ENCODE results near the gene ELOVL7. TPM values are rescaled to one million over a fixed set of nuclear protein-coding genes. Genes with fewer than 3 reads are reported as not detected.
"Not testable (repeated sequence)": the region's sequence is repeated elsewhere in the genome, so short reads cannot be mapped to it uniquely, and the experiment has no call there.

Gene ELOVL7
- total RNA-seq (2.6 TPM), polyA plus RNA-seq (3.3 TPM)

GRCh38 chr5:60843936-60844905, at the start of gene ELOVL7:
Gene ELOVL7, minus strand, starts transcription at chr5:60844269. Its CDS starts 56,872 bp downstream, at chr5:60787397.
- no peaks in the 10 kb centered on the region for H3K4me1 ChIP-seq (ENCODE audit: insufficient read depth)
- H3K27ac ChIP-seq (ENCODE audit: low read depth) = no peak within 1 kb of the TSS
- H3K4me3 ChIP-seq (ENCODE audit: low read depth, low read length) = peak within 1 kb of the TSS; percentile 78
- WGBS = under 1% methylated on average over 87 of the region's 87 CpGs
- DNase-seq (ENCODE audit: extremely low spot score) = peak; percentile 31
- H3K36me3 ChIP-seq (ENCODE audit: insufficient read depth) = no peaks in the 10 kb centered on the region

DNA sequence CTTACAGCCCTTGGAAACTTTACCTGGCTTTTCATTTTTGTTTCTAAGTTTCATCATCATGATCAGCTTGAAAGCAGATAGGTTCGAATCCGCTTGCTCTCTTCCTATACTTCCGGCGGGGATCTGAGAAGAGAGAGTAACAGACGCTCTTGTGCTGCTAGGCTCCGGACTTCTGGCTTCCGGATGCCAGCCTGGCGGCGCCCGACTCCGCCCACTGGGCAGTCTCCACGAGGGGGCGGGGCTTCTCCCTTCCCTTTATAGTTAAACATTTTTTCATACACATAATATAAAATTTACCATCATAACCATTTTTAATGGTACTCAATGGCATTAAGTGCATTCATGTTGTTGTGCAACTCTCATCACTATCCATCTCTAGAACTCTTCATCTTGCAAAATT, 49.5 kb upstream of the ELOVL7 start:
- Histone ChIP-seq H3K36me3 (ENCODE audit: insufficient read depth) (peaks cover 2% of the 10 kb centered on the region), H3K4me3 (ENCODE audit: low read depth, low read length) (no peak overlapping the region), H3K27ac (ENCODE audit: low read depth) (no peak overlapping the region), H3K4me1 (ENCODE audit: insufficient read depth) (no peaks in the 10 kb centered on the region)
- no peak for DNase-seq (ENCODE audit: extremely low spot score)
- 97% methylated on average over 13 of the region's 13 CpGs for WGBS

DNA sequence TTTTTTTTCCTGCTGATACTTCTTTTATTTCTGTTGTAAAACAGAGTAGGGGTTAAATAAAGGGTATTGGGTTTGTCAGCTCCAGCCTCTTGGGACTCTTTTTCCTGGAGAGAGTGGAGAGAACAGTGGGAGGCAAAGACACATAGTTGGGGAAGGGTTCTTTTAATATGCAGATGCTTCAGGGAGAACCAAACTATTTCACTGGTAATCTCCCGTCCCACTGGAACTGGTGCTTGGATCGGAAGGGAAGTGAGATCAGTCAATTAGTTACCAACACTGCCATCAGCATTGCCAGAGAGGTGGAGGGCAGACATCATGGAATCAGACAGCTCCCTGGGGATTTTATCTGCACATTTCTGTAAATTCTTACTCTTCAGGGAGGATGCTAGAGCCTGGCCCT, 47.6 kb upstream of the ELOVL7 start:
- no peak for DNase-seq (ENCODE audit: extremely low spot score)
- Histone ChIP-seq H3K4me3 (ENCODE audit: low read depth, low read length) (no peak overlapping the region), H3K4me1 (ENCODE audit: insufficient read depth) (no peaks in the 10 kb centered on the region), H3K27ac (ENCODE audit: low read depth) (no peak overlapping the region), H3K36me3 (ENCODE audit: insufficient read depth) (peaks cover 2% of the 10 kb centered on the region)
- WGBS = 88% methylated on average over 2 of the region's 2 CpGs

DNA sequence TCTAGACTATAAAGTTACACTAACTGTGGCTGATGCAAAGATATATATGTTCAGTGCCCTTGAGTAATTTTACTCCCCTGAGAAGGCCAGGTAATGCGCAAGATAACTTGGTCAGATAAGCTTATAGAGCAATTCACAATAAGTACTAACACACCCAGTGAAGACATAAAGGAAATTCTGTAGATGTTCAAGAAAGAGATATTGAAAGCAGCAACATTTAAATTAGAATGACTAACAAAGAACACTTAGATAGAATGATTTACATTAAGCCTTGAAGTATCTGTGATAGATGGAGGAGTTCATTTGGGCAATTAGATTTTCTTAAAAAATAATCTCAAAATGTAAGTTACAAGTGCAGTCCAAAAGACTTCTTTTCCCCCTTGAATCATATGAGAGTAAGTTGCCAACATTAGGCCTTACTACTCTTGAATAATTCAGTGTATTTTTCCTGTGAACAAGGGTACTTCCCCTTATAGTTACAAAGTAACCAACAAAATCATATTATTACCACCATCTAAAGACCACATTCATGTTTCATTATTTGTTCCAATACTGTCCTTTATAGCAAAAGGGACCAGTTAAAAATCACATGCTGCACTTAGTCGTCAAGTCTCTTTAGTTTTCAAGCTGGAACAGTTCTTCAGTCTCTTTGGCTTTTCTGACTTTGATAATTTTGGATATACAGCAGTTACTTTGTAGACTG, 44.4 kb upstream of the ELOVL7 start:
- no peak overlapping the region for H3K4me3 ChIP-seq (ENCODE audit: low read depth, low read length)
- DNase-seq (ENCODE audit: extremely low spot score) = no peak
- H3K27ac ChIP-seq (ENCODE audit: low read depth) = no peak overlapping the region
- no peaks in the 10 kb centered on the region for H3K4me1 ChIP-seq (ENCODE audit: insufficient read depth)
- 95% methylated on average over 2 of the region's 2 CpGs for WGBS
- H3K36me3 ChIP-seq (ENCODE audit: insufficient read depth) = no peaks in the 10 kb centered on the region

GRCh38 chr5:60887746-60888145, 43.7 kb upstream of the ELOVL7 start:
- no peak for DNase-seq (ENCODE audit: extremely low spot score)
- H3K4me3 ChIP-seq (ENCODE audit: low read depth, low read length) = no peak overlapping the region
- no peaks in the 10 kb centered on the region for H3K4me1 ChIP-seq (ENCODE audit: insufficient read depth)
- no peaks in the 10 kb centered on the region for H3K36me3 ChIP-seq (ENCODE audit: insufficient read depth)
- no peak overlapping the region for H3K27ac ChIP-seq (ENCODE audit: low read depth)
- WGBS = 74% methylated on average over 2 of the region's 2 CpGs

DNA sequence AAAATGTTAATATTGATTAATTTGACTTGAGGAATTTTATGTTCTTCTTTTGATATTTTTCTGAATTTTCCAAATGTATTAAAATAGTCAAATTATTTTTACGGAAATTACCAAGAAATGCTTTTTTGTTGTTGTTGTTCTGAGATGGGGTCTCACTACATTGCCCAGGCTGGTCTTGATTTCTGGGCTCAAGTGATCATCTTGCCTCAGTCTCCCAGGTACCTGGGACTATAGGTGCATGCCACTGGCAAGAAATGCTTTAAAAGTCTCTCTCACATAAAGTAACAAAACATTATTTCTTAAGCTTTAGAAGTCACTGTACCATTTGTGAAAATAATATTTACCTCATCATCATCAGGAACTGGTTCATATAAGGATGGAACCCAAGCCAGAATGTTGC, 43.0 kb upstream of the ELOVL7 start:
- 100% methylated on average over 1 of the region's 1 CpG for WGBS
- no peak overlapping the region for H3K4me3 ChIP-seq (ENCODE audit: low read depth, low read length)
- DNase-seq (ENCODE audit: extremely low spot score) = no peak
- H3K36me3 ChIP-seq (ENCODE audit: insufficient read depth) = no peaks in the 10 kb centered on the region
- H3K4me1 ChIP-seq (ENCODE audit: insufficient read depth) = no peaks in the 10 kb centered on the region
- no peak overlapping the region for H3K27ac ChIP-seq (ENCODE audit: low read depth)

- Histone ChIP-seq H3K4me3 (ENCODE audit: low read depth, low read length) (no peak overlapping the region), H3K27ac (ENCODE audit: low read depth) (no peak overlapping the region), H3K4me1 (ENCODE audit: insufficient read depth) (no peaks in the 10 kb centered on the region), H3K36me3 (ENCODE audit: insufficient read depth) (no peaks in the 10 kb centered on the region)
- no peak for DNase-seq (ENCODE audit: extremely low spot score)
- WGBS = 96% methylated on average over 5 of the region's 5 CpGs
Observed at GRCh38 chr5:60886158-60886557, 42.1 kb upstream of the ELOVL7 start.

GRCh38 chr5:60883229-60883628, 39.2 kb upstream of the ELOVL7 start:
- H3K36me3 ChIP-seq (ENCODE audit: insufficient read depth) = no peaks in the 10 kb centered on the region
- no peak for DNase-seq (ENCODE audit: extremely low spot score)

DNA sequence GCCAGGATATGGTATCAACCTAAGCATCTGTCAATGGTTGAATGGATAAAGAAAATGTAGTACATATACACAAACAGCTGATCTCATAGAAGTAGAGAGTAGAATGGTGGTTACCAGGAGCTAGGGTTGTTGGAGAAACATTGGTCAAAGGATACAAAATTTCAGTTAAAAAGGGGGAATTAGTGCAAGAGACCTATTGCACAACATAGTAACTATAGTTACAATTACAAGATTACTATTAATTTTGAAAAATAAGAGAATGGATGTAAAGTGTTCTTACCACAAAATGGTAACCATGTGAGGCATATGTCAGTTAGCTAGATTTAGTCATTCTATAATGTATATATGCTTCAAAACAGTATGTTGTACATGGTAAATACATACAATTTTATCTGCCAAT, 28.8 kb upstream of the ELOVL7 start:
- no peak for DNase-seq (ENCODE audit: extremely low spot score)
- H3K36me3 ChIP-seq (ENCODE audit: insufficient read depth) = no peaks in the 10 kb centered on the region
- no peak overlapping the region for H3K4me3 ChIP-seq (ENCODE audit: low read depth, low read length)
- no peaks in the 10 kb centered on the region for H3K4me1 ChIP-seq (ENCODE audit: insufficient read depth)
- no peak overlapping the region for H3K27ac ChIP-seq (ENCODE audit: low read depth)

More at GRCh38 chr5:60883229-60883628, 39.2 kb upstream of the ELOVL7 start:
- H3K27ac ChIP-seq (ENCODE audit: low read depth) = no peak overlapping the region
- H3K4me3 ChIP-seq (ENCODE audit: low read depth, low read length) = no peak overlapping the region
- H3K4me1 ChIP-seq (ENCODE audit: insufficient read depth) = no peaks in the 10 kb centered on the region

DNA sequence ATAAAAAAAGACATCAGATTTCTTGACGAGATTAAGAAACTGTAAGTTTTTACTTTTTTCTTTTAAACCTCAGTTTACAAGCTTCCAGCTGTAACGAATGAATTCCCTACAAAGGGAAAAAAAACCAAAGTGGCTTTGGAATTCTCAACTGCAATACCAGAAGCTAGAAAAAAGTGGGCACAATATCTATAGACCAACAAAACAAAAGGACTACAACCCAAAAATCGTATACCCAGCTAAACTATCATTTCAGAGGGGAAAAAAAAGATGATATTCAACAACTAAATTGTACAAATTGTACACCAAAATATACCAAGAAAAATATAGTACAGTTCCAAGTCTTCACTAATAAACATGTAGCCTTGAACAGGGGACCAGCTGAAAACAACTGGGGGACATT, 26.8 kb upstream of the ELOVL7 start:
- no peak for DNase-seq (ENCODE audit: extremely low spot score)
- Histone ChIP-seq H3K27ac (ENCODE audit: low read depth) (no peak overlapping the region), H3K4me1 (ENCODE audit: insufficient read depth) (no peaks in the 10 kb centered on the region), H3K4me3 (ENCODE audit: low read depth, low read length) (no peak overlapping the region), H3K36me3 (ENCODE audit: insufficient read depth) (no peaks in the 10 kb centered on the region)
- 98% methylated on average over 3 of the region's 3 CpGs for WGBS

GRCh38 chr5:60860572-60860971, 16.5 kb upstream of the ELOVL7 start:
- DNase-seq (ENCODE audit: extremely low spot score); H3K27ac ChIP-seq (ENCODE audit: low read depth); H3K36me3 ChIP-seq (ENCODE audit: insufficient read depth); H3K4me1 ChIP-seq (ENCODE audit: insufficient read depth); H3K4me3 ChIP-seq (ENCODE audit: low read depth, low read length): not testable (repeated sequence)
- WGBS = 93% methylated on average over 16 of the region's 16 CpGs

DNA sequence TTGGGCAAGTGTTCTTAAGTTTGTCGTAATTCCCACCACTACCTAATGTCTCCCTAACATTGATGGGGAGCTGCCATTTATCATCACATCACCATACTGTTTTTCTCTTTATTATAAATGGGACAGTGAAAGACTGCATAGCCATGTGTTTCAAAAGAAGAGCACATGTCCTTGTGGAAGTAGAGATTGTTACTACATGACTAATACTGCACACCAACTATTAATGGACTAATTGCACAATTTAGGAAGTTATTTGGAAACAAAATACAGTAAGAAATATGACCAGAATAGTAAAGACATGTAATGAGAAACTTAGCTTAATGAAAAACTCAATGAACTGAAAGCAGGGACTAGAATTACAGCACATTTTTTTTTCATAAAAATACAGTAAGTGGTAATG, 12.0 kb upstream of the ELOVL7 start:
- Histone ChIP-seq H3K4me1 (ENCODE audit: insufficient read depth) (no peaks in the 10 kb centered on the region), H3K27ac (ENCODE audit: low read depth) (no peak overlapping the region), H3K36me3 (ENCODE audit: insufficient read depth) (no peaks in the 10 kb centered on the region), H3K4me3 (ENCODE audit: low read depth, low read length) (no peak overlapping the region)
- 94% methylated on average over 1 of the region's 1 CpG for WGBS
- no peak for DNase-seq (ENCODE audit: extremely low spot score)

DNA sequence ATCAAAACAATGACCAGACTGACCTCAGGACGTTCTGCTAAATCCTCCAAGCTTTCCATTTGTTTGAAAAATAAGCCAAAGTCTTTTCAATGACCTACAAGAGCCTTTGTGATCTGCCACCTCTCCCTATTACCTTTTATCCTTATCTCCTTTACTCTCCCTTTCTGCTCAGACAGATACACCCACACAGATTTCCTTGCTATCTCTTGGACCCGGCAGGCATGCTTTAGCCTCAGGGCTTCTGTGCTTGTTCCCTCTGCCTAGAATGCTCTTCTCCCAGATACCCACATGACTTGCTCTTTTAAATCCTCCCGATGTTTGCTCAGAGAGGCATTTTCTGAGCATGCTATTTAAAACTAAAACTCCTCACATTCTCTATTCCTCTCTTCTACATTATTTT, 8.9 kb upstream of the ELOVL7 start:
- no peak for DNase-seq (ENCODE audit: extremely low spot score)
- no peak overlapping the region for H3K4me3 ChIP-seq (ENCODE audit: low read depth, low read length)
- no peaks in the 10 kb centered on the region for H3K4me1 ChIP-seq (ENCODE audit: insufficient read depth)
- 16% methylated on average over 3 of the region's 3 CpGs for WGBS
- H3K27ac ChIP-seq (ENCODE audit: low read depth) = no peak overlapping the region
- H3K36me3 ChIP-seq (ENCODE audit: insufficient read depth) = no peaks in the 10 kb centered on the region

- Histone ChIP-seq H3K27ac (ENCODE audit: low read depth) (no peak overlapping the region), H3K4me1 (ENCODE audit: insufficient read depth) (no peaks in the 10 kb centered on the region), H3K4me3 (ENCODE audit: low read depth, low read length) (no peak overlapping the region), H3K36me3 (ENCODE audit: insufficient read depth) (no peaks in the 10 kb centered on the region)
- DNase-seq (ENCODE audit: extremely low spot score) = no peak
- 32% methylated on average over 2 of the region's 2 CpGs for WGBS
Observed at GRCh38 chr5:60852317-60852716, 8.2 kb upstream of the ELOVL7 start.
